MM.1S (cell line): ENCODE data around the gene VASH2.

ENCODE experiments used
- DNase-seq: peaks from one replicate; pipeline ENCODE4 v3.0.0-alpha.2; 2015
- H2AFZ ChIP-seq: fragments of 300-600 bp; sonication (generic); 2 replicates; pipeline ENCODE4 v1.6.0; 2016; ENCODE audit warnings: antibody characterized with exemption, low read length
- H3F3A ChIP-seq: fragments of 300-600 bp; sonication (generic); 2 replicates; pipeline ENCODE4 v1.6.1; 2016; ENCODE audit warnings: mild to moderate bottlenecking, antibody characterized with exemption, low read length, moderate library complexity, mixed read lengths; ENCODE audit not compliant: insufficient read depth
- H3K27ac ChIP-seq: fragments of 300-600 bp; sonication (generic); 2 replicates; pipeline ENCODE4 v1.5.1; 2016; ENCODE audit warnings: mild to moderate bottlenecking, low read length
- H3K27me3 ChIP-seq: fragments of 300-600 bp; sonication (generic); replicated peaks from 2 replicates; pipeline ENCODE4 v1.6.0; 2016; ENCODE audit warnings: low read length; ENCODE audit not compliant: insufficient read depth
- H3K36me3 ChIP-seq: fragments of 300-600 bp; sonication (generic); replicated peaks from 2 replicates; pipeline ENCODE4 v1.6.1; 2016; ENCODE audit warnings: mild to moderate bottlenecking, low read length, mixed read lengths; ENCODE audit not compliant: insufficient read depth
- H3K4me1 ChIP-seq: fragments of 300-600 bp; sonication (generic); 2 replicates; pipeline ENCODE4 v1.6.1; 2016; ENCODE audit warnings: low read length, mixed read lengths
- H3K4me2 ChIP-seq: fragments of 300-600 bp; sonication (generic); 2 replicates; pipeline ENCODE4 v1.6.0; 2016; ENCODE audit warnings: low read depth, low read length
- H3K4me3 ChIP-seq: fragments of 300-600 bp; sonication (generic); 2 replicates; pipeline ENCODE4 v1.5.1; 2016; ENCODE audit warnings: low read length, mixed read lengths
- H3K79me2 ChIP-seq: fragments of 300-600 bp; sonication (generic); 2 replicates; pipeline ENCODE4 v1.6.1; 2016; ENCODE audit warnings: mixed run types, low read length, mixed read lengths
- H3K9ac ChIP-seq: fragments of 300-600 bp; sonication (generic); 2 replicates; pipeline ENCODE4 v1.6.1; 2016; ENCODE audit warnings: low read length, mixed read lengths
- H3K9me2 ChIP-seq: fragments of 300-600 bp; sonication (generic); replicated peaks from 2 replicates; pipeline ENCODE4 v1.6.1; 2016; ENCODE audit warnings: mild to moderate bottlenecking, low read length, mixed read lengths; ENCODE audit not compliant: insufficient read depth
- H3K9me3 ChIP-seq: fragments of 300-600 bp; sonication (generic); replicated peaks from 2 replicates; pipeline ENCODE4 v1.6.1; 2016; ENCODE audit warnings: mild to moderate bottlenecking, low read length, mixed read lengths; ENCODE audit not compliant: insufficient read depth
- H4K20me1 ChIP-seq: fragments of 300-600 bp; sonication (generic); 2 replicates; pipeline ENCODE4 v1.6.1; 2016; ENCODE audit warnings: mild to moderate bottlenecking, low read length, moderate library complexity, mixed read lengths; ENCODE audit not compliant: insufficient read depth
- CTCF ChIP-seq: fragments of 300-600 bp; sonication (generic); IDR thresholded peaks from 2 replicates; pipeline ENCODE4 v1.5.1; 2016; ENCODE audit warnings: antibody characterized with exemption, low read length, mixed read lengths
- EZH2 ChIP-seq: fragments of 300-600 bp; sonication (generic); optimal IDR thresholded peaks from 2 replicates; pipeline ENCODE3; 2017; ENCODE audit warnings: low read depth, mild to moderate bottlenecking, antibody characterized with exemption, low read length, mixed read lengths
- EZH2phosphoT487 ChIP-seq: fragments of 300-600 bp; sonication (generic); IDR thresholded peaks from 2 replicates; pipeline ENCODE4 v1.6.1; 2018; ENCODE audit warnings: antibody characterized with exemption, low read length

The VASH2 gene

DNA sequence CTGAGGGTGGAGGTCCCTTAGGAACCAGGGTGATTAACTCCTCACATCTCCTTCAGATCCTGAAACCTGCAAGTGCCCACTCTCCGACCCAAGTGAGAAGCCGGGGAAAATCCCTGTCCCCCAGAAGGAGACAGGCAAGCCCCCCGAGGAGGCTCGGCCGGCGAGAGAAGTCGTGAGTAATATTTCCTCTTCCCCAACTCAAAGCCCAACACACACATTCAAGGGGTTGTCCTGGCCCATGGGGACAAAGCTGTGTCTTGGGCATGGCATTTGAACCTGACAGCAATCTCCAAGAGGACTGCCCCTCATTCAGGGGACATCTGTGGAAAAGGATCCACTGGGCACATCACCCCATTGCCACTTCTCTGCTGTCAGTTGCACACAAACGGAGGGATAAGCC, 23.6 kb downstream of the VASH2 start:
- H3K79me2 ChIP-seq: no peaks in the 10 kb centered on the region
- no peak for DNase-seq
- no peak for TF ChIP-seq EZH2phosphoT487
- no peak for TF ChIP-seq CTCF
- TF ChIP-seq EZH2: no peak
- H3K4me3 ChIP-seq: no peak overlapping the region
- H3F3A ChIP-seq: no peaks in the 10 kb centered on the region
- no peak overlapping the region for H3K27ac ChIP-seq
- no peak overlapping the region for H2AFZ ChIP-seq
- no peaks in the 10 kb centered on the region for H3K9me2 ChIP-seq
- H3K36me3 ChIP-seq: no peaks in the 10 kb centered on the region
- H3K27me3 ChIP-seq: no peaks in the 10 kb centered on the region
- no peaks in the 10 kb centered on the region for H3K4me1 ChIP-seq
- no peaks in the 10 kb centered on the region for H4K20me1 ChIP-seq
- no peak overlapping the region for H3K4me2 ChIP-seq
- H3K9ac ChIP-seq: no peak overlapping the region
- no peaks in the 10 kb centered on the region for H3K9me3 ChIP-seq

- TF ChIP-seq CTCF (no peak), EZH2 (no peak), EZH2phosphoT487 (no peak)
- Histone ChIP-seq H3K27me3 (no peaks in the 10 kb centered on the region), H3K9me3 (no peaks in the 10 kb centered on the region), H3K9ac (no peak overlapping the region), H4K20me1 (no peaks in the 10 kb centered on the region), H3K4me3 (no peak overlapping the region), H3K9me2 (no peaks in the 10 kb centered on the region), H3K36me3 (no peaks in the 10 kb centered on the region), H3K79me2 (no peaks in the 10 kb centered on the region), H3K27ac (no peak overlapping the region), H3K4me2 (no peak overlapping the region), H2AFZ (no peak overlapping the region), H3K4me1 (no peaks in the 10 kb centered on the region), H3F3A (no peaks in the 10 kb centered on the region)
- no peak for DNase-seq
Observed at GRCh38 chr1:212974711-212975110, 24.4 kb downstream of the VASH2 start.

DNA sequence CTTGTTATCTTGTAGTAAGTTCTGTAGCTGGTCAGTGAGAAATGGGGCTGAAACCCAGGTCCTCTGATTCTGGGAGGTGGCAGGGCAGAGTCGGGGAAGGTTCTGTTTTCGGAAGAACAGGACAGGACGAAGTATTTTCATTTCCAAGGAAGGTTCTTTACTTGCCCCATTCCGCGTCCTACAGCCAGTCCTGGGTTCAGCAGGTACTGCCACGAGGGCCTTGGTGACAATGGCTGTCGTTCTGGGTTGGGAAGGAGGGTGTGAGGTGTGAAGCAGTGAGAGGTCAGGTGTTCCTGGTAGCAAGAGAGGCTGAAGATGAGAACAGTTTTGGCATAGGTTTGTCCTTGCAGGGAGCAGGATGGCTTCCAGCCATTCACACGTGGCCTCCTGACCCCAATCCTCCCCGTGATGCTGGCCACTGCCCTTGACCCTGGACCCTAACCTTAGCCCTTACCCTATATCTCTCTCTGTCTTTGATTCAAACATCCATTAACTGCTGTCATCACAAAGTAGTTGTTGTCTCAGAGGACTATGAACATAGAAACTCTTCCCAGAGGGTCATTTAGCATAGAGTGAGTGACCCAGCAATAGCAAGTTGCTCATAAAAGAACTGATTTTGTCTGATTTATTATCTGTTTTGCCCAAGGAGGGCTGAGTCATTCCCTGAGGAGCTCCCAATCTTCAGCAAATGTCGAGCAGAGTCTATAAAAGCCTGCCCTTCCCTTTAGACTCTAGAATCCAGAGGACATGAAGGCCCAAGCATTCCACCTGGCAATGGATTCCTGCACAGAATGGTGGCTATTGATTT, 25.0 kb downstream of the VASH2 start:
- no peaks in the 10 kb centered on the region for H3K9me3 ChIP-seq
- H3K9ac ChIP-seq: no peak overlapping the region
- no peak overlapping the region for H3K4me2 ChIP-seq
- H2AFZ ChIP-seq: no peak overlapping the region
- no peaks in the 10 kb centered on the region for H3K27me3 ChIP-seq
- no peak for DNase-seq
- no peak overlapping the region for H3K27ac ChIP-seq
- no peaks in the 10 kb centered on the region for H3K79me2 ChIP-seq
- H3K9me2 ChIP-seq: no peaks in the 10 kb centered on the region
- H3K4me1 ChIP-seq: no peaks in the 10 kb centered on the region
- TF ChIP-seq EZH2phosphoT487 (no peak), CTCF (no peak), EZH2 (no peak)
- H3F3A ChIP-seq: no peaks in the 10 kb centered on the region
- no peaks in the 10 kb centered on the region for H4K20me1 ChIP-seq
- H3K36me3 ChIP-seq: no peaks in the 10 kb centered on the region
- no peak overlapping the region for H3K4me3 ChIP-seq
